Left ventricle myocardium inferior (tissue), 1 donor: ENCODE data around the gene KIRREL1. TPM values are rescaled to one million over a fixed set of nuclear protein-coding genes. Genes with fewer than 3 reads are reported as not detected.

ENCODE experiments used
- DNase-seq: peaks from one replicate; pipeline ENCODE4 v3.0.0-alpha.2; 2020
- H3K27ac ChIP-seq: fragments of 200-600 bp; replicated peaks from 2 replicates; pipeline ENCODE4 v1.8.0; 2021
- H3K27me3 ChIP-seq: fragments of 200-600 bp; 2 replicates; pipeline ENCODE4 v1.8.0; 2021; ENCODE audit warnings: low read depth
- H3K36me3 ChIP-seq: fragments of 200-600 bp; 2 replicates; pipeline ENCODE4 v1.8.0; 2021
- H3K4me1 ChIP-seq: fragments of 200-600 bp; 2 replicates; pipeline ENCODE4 v1.8.0; 2021
- H3K4me3 ChIP-seq: fragments of 200-600 bp; 2 replicates; pipeline ENCODE4 v1.8.0; 2021; ENCODE audit warnings: mild to moderate bottlenecking, moderate library complexity
- H3K9me3 ChIP-seq: fragments of 200-600 bp; replicated peaks from 2 replicates; pipeline ENCODE4 v1.8.0; 2021
- CTCF ChIP-seq: fragments of 200-600 bp; IDR thresholded peaks from 2 replicates; pipeline ENCODE4 v1.8.0; 2021; ENCODE audit warnings: antibody characterized with exemption, mild to moderate bottlenecking, borderline replicate concordance
- intact Hi-C: fragments of 100-400 bp; cut with micrococcal nuclease; formaldehyde crosslinking; loops from one replicate; pipeline ENCODE4 v1.11.0; 2022
- total RNA-seq: library from RNA; stranded (reverse); fragmentation: NEBNext Ultra II Directional; extraction: Animal tissue kit (Norgen Biotek cat#: 25700); gene quantifications from one replicate; pipeline ENCODE4 v1.2.1, GENCODE V29; 2021
- donor health status: DM: no; HTN: yes; CAD: no; lungs with severe emphysema.

KIRREL1 gene
- total RNA-seq, 1 donor from 2014 or later = 7.3 TPM

GRCh38 chr1:158101455-158101854 lies 108.0 kb downstream of the KIRREL1 start:
- TF ChIP-seq CTCF = no peak
- Histone ChIP-seq H3K9me3 (no peaks in the 10 kb centered on the region), H3K36me3 (no peaks in the 10 kb centered on the region), H3K27me3 (peaks cover 25% of the 10 kb centered on the region), H3K27ac (no peak overlapping the region), H3K4me3 (no peak overlapping the region), H3K4me1 (peaks cover 14% of the 10 kb centered on the region)
- no peak for DNase-seq
- intact Hi-C loops = no loop called here

- Histone ChIP-seq H3K4me3 (no peak overlapping the region), H3K27me3 (peaks cover 30% of the 10 kb centered on the region), H3K9me3 (no peaks in the 10 kb centered on the region), H3K27ac (no peak overlapping the region), H3K36me3 (no peaks in the 10 kb centered on the region), H3K4me1 (peaks cover 14% of the 10 kb centered on the region)
- intact Hi-C loops = no loop called here
- TF ChIP-seq CTCF = no peak
- DNase-seq = no peak
Measured at GRCh38 chr1:158101927-158102326, 108.5 kb downstream of the KIRREL1 start.

GRCh38 chr1:158102881-158103674 lies 109.6 kb downstream of the KIRREL1 start:
- intact Hi-C loops = no loop called here

GRCh38 chr1:158103861-158104522 lies 110.5 kb downstream of the KIRREL1 start:
- intact Hi-C loops = no loop called here
- H3K4me1 ChIP-seq = peaks cover 14% of the 10 kb centered on the region
- no peak overlapping the region for H3K4me3 ChIP-seq
- DNase-seq = no peak
- no peak for TF ChIP-seq CTCF
- H3K27me3 ChIP-seq = peaks cover 42% of the 10 kb centered on the region
- no peaks in the 10 kb centered on the region for H3K9me3 ChIP-seq
- H3K27ac ChIP-seq = no peak overlapping the region
- H3K36me3 ChIP-seq = no peaks in the 10 kb centered on the region

More at GRCh38 chr1:158102881-158103674, 109.6 kb downstream of the KIRREL1 start:
- no peak overlapping the region for H3K27ac ChIP-seq
- no peak for TF ChIP-seq CTCF
- peaks cover 14% of the 10 kb centered on the region for H3K4me1 ChIP-seq
- H3K9me3 ChIP-seq = no peaks in the 10 kb centered on the region
- no peaks in the 10 kb centered on the region for H3K36me3 ChIP-seq
- H3K4me3 ChIP-seq = no peak overlapping the region
- no peak for DNase-seq
- H3K27me3 ChIP-seq = peaks cover 41% of the 10 kb centered on the region

GRCh38 chr1:158104891-158105290 lies 111.4 kb downstream of the KIRREL1 start:
- Histone ChIP-seq H3K36me3 (no peaks in the 10 kb centered on the region), H3K9me3 (no peaks in the 10 kb centered on the region), H3K4me3 (no peak overlapping the region), H3K27ac (no peak overlapping the region), H3K4me1 (peaks cover 14% of the 10 kb centered on the region), H3K27me3 (peaks cover 49% of the 10 kb centered on the region)
- no peak for DNase-seq
- intact Hi-C loops = no loop called here
- TF ChIP-seq CTCF = no peak
